ENCODE results near the gene ADCK2.
"Not testable (repeated sequence)": the region's sequence is repeated elsewhere in the genome, so short reads cannot be mapped to it uniquely, and the experiment has no call there.

Gene ADCK2, protein sequence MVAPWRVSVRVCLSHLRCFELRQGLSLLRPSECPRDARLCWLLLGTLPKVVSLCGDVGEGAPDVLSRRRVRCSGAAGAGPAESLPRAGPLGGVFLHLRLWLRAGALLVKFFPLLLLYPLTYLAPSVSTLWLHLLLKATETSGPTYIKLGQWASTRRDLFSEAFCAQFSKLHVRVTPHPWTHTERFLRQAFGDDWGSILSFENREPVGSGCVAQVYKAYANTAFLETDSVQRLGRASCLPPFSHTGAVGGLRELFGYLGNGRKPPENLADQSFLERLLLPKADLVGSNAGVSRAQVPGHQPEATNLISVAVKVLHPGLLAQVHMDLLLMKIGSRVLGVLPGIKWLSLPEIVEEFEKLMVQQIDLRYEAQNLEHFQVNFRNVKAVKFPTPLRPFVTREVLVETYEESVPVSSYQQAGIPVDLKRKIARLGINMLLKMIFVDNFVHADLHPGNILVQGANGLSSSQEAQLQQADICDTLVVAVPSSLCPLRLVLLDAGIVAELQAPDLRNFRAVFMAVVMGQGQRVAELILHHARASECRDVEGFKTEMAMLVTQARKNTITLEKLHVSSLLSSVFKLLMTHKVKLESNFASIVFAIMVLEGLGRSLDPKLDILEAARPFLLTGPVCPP
- 16.3 to 22.9 (median 18.2) reads per million in 4 donors for total RNA-seq

DNA sequence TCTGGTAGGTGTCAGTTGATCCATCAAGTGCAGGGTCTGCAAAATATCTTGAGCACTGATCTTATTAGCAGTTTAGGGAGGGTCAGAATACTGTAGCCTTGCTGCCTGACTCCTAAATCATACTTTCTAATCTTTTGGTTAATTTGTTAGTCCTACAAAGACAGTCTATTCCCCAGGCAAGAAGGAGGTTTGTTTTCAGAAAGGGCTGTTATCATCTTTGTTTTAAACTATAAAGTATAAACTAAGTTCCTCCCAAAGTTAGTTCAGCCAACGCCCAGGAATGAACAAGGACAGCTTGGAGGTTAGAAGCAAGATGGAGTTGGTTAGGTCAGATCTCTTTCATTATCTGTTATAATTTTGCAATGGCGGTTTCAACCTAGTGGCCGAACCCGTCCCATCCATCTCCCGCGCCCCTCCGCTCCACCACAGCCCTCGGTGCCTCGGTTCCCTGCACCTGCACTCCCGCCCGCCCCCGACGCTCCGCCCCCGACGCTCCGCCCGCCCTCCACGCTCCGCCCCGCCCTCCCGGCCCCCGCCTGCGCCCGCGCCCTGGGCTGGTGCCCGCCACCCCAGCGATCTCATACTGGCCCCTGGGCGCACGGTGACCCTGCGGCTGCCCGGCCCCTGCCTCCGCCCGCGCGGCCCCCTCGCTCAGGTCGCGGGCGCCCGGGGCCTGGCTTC lies at the start of gene ADCK2:
Gene ADCK2 (plus strand): TSS at position 564 of the 681 bp plus-strand sequence. CDS start 386 bp downstream, outside the sequence.
- DNase-seq, result peak; percentile 41 to 55 (median 53)

DNA sequence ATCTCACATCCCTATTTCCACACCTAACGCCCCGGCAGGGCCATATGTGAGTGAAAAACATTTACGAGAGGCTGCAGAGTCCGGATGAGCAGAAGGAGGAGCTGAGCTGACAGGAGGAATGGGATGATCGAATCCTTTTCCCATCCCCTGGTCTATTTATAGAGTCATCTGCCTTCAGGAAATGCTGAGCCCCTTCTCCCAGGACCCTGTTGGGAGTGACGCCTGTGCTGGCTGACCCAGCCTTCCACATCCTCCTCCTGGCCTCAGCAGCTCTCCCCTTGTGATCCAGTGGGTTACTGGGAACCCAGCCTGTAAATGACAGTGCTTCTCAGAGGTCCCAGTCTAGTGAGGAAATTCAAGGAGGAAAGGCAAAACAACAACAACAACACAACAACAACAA lies 48.8 kb upstream of the ADCK2 start:
- DNase-seq, result no peak

DNA sequence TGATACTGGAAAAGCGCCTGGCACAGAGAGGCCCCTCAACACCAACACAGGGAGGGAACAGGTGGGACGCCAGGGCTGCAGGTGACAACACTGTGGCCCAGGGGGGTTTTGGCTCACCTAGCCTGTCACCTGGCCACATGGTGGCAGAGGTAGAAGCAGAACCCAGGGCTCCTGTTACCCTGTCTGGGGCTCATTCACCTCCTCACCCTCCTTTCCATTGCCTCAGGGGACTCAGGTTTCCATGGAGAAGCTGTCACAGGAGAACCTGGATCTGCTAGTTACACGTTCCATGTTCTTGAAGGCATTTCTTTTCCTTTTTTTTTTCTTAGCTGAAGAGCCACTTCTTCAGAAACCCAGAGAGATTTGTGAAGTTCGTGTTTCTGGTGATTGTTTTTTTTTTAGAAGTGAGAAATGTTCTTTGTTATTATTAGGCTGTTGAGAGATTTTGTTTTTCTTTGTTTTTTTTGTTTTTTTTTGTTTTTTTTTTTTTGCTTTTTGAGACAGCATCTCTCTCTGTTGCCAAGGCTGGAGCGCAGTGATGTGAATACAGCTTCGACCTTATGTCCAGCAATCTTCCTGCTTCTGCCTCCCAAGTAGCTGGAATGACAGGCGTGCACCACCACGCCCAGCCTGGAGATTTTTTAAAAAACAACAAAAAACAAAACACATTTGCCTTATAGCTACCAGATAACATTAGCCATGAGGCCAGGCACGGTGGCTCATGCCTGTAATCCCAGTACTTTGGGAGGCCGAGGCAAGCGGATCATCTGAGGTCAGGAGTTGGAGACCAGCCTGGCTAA lies 48.2 kb upstream of the ADCK2 start:
- no peak for DNase-seq

DNA sequence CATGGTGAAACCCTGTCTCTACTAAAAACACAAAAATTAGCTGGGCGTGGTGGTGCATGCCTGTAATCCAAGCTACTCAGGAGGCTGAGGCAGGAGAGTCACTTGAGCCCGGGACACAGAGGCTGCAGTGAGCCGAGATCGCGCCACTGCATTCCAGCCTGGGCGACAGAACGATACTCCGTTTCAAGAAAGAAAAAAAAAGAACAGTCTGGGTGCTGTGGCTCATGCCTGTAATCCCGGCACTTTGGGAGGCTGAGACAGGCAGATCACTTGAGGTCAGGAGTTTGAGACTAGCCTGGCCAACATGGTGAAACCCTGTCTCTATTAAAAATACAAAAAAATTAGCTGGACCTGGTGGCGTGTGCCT lies 47.6 kb upstream of the ADCK2 start:
- not testable (repeated sequence) for DNase-seq

DNA sequence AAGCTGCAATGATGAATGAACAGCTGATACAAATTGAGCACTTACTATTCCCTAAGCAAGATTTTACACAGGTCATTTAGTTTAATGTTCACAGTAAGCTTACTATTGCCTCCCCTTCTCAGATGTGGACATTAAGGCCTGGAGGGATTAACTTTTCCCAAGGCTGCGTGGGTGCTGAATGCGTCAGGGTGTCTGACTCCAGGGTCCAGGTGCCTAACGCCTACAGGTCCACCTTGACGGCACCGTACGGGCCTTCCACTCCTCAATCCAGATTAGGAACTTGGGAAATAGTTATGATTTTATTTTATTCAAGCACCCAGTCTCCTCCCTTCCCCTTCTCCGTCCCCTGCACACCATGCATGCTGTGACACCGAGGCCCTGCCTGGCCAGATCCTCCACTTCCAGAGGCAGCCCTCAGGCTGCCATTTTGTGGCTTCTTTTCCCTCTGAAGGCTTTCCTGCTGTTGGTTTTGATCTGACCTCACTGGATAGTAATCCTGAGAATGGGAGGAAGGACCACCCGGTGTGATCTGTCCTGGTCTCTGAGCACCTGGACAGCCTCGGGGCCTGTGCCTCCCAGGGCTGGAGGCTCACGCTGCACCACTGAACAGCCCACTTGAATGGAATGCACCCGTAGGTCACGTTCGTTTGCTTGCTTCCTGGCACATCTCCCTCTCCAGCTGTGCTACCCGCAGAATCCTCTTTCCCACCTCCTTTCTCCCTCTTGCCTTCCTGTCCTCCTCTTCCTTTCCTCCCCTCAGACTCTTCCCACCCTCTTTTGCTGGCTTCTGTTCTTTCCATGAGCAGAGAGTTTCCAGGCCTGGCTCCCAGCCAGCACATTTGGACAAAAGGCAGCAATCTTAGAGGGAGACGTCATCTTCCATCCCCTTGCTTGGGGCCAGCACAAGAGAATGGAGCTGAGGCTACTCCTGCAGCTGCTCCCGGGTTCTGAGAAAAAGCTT lies 46.6 kb upstream of the ADCK2 start:
- DNase-seq, result no peak

DNA sequence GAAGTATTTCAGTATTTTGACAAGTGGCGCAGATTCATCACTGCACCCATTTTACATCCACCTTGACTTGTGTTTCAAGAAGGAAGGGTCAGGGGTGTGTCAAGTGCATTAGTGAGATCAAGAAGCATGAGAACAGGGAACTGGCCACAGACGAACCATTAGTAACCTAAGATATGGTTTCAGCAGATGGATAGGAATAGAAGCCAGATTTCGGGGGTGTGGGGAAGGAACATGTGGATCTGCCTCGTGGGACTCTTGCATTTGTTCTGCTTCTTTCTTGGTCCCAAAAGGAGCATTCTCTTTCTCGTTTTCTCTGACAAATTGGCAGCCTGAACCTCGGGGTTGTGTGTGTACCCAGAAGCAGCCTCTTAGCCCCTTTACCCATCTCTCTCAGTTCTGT lies 41.7 kb upstream of the ADCK2 start:
- DNase-seq, result no peak

DNA sequence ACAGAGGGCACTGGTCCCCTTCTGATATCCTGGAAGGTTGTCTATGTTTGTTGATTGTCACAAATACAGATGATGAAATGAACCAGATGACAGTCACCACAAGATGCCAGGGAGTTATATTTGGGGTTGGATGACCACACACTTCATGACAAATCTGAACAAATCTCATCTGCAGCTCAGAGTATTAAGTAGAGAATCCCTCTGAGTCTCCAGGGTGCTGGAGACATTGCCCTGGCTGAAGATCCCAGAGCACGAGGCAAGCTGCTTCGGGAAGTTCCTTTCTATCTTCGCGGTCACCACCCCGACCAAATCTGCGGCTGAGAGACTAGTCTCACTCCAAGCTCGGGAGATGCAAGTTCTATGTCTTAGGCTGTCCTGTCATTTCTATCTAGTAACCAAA lies 41.1 kb upstream of the ADCK2 start:
- DNase-seq, result no peak

DNA sequence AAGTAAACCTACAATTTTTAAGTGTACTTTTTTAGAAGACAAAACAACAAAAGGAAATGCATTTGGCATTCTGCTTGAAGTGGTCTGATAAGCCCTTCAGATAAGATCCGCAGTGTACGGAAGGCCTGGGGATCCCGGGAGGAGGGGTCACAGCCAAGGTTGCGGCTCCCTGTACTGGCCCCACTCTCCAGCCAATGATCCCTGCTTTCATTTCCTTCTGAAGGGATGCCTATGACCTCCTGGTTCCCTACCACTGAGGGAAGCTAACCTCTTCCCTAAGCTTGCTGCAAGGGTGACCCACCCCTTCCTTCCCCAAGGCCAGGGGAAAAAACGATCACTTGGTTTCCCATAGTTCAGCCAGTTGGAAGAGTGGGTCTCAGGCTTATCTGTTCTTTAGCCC lies 37.4 kb upstream of the ADCK2 start:
- no peak for DNase-seq

DNA sequence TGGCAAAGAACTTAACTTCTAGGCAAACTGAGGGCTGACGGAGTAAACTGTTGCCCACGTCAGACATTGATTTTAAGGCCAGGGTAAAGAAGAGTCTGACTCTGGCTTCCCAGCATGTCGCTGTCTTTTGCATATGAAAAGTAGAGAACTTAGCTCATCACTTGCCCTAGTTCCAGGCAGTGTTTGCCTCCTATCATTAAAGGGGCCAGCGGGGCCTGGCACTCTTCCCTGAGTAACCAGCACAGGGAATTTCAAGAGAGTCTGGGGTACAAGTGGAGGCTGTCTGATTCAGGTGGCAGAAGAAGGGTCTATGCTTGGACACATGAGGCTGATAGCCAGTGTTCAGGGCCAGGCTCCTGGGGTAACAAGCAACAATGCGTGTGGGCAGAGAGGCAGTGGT lies 36.9 kb upstream of the ADCK2 start:
- no peak for DNase-seq

DNA sequence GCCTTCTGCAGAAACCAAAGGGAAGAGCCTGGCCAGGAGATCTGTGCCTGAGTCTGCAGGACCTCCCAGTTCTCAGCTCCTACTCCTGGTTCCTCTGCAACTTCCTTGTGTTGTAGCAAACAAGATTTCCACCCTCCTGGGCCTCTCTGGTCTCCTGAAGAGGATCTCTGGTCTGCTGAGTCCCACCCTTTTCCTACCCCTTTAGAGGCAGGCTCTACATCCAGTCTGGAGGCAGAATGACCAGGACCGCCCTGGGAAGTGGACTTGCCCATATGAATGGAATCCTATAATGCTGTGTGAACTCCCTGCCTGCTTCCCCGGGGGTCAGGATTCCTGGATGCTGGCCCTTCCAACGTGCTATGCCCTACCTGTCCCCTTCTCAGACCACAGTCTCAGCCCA lies 35.3 kb upstream of the ADCK2 start:
- DNase-seq, result no peak

DNA sequence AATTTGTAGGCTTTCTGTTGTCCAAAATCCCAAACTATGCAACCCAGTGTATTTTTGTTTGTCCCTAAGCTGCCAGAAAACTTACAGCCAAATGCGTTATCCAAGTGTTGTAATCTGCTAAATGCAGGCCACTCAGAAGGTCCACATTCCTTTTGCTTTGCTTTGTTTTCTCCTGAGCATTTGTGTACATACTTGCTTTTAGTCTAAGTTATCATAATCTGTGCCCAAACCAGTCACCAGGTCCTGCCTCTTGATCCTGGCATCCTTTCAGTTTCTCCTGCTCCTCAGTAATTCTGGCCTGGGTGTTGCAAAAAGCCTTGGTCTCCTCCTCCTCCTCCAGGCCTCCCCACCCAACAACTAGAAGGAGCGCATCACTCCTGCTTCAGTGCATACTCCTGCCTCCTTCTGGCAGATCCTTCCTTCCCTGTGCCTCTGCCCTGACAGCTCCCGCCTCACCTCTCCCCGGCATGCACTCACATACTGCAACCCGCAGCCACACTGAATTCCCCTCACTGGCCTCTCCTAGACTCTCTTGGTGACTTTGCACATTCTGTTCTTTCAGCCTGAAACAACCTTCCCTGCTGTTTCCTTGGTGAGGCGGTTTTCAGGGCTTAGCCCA lies 34.5 kb upstream of the ADCK2 start:
- no peak for DNase-seq

DNA sequence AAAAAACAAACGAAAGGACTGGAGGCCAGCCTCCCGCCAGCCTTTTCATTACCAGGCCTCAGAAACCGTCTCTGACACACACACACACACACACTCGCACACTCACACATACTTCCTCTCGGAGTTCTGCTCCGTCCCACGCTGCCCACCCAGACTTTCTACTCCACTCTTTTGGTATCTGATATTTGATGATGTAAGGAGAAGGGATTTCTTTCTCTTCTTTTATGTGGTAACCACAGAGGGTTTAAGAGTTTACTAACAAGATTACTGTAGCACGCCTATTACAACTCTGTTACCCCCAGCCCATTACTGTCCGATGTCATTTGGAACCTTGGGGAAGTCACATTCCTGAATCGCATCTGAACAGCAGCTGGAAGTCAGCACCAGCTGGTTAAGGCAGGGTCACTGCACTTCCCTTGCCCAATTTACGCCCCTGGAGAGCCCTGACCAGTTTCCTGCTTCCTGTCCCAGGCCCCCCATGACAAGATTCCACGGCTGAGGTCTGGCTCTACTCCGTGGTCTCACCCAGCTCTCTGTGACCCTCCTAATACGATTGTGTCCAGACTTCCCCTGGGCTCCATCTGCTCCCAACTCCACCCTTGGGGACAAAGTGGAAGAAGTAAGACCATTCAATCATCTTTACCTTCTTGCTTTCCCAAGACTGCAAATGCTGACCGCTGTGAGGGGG lies 33.2 kb upstream of the ADCK2 start:
- DNase-seq, result no peak

DNA sequence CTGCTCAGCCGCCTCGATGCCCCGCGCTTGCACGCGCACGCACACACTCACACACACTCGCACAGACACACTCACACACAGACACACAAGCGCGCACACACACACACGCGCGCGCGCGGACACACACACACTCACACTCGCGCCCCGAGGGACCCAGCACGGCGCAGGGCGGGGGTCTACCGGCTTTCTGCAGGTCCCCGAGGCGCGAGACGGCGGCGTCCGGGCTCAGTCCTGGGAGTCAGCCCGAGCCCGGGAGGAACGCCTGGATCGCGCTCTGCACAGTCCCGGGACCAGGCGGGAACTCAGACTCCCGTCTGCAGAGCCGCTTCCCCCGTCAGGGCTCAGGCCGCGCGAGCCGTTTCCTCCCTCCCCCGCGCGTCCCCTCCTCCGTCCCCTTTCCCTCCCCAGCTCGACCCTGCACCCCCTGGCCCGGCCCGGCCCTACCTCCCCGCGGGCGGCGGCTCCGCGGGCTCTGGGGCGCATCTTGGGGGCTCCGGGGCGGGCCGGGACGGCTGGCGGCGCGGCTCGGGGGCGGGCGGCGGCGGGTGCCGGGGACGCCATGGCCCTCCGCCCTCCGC lies 32.6 kb upstream of the ADCK2 start:
- no peak for DNase-seq

DNA sequence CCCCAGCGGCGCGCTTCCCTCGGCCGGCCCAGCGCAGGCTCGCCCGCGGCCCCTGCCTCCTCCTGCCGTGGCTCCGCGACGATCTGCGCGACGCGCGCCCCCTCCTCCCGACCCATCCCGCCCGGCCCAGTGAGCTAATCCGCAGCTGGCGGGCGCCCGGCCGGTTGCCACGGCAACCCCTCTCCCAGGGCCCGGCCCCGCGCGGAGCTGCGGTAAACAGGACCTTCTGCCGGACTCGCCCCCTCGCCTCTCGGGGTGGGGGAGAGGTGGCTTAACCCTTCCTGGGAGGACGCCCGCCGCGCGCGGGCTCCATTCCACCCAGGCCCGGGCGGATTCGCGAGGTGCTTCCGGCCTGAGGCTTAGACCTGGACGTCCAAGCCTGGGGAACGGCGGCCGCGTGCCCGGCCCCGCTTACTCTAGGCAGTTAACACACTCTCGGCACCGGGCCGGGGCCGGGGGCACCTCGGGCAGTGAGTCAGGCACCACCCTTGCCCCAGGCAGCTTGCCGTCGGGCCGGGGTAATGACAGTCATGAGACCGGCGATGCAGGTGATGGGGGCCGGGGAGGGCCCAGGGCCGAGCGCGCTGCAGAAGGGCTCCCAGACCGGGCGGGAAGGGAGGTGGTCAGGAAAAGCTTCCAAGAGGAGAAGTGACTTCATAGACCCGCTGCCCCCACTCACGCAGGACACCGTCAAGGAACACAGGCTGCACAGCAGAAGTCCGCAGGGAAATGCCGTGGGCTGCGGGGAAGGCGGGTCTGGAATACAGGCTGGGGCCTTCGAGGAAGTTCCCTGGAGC lies 31.8 kb upstream of the ADCK2 start, which contains the start of gene DENND2A:
Gene DENND2A (minus strand): TSS at position 87 of the 797 bp plus-strand sequence. CDS start 38,416 bp downstream, outside the sequence.
- DNase-seq, result no peak

DNA sequence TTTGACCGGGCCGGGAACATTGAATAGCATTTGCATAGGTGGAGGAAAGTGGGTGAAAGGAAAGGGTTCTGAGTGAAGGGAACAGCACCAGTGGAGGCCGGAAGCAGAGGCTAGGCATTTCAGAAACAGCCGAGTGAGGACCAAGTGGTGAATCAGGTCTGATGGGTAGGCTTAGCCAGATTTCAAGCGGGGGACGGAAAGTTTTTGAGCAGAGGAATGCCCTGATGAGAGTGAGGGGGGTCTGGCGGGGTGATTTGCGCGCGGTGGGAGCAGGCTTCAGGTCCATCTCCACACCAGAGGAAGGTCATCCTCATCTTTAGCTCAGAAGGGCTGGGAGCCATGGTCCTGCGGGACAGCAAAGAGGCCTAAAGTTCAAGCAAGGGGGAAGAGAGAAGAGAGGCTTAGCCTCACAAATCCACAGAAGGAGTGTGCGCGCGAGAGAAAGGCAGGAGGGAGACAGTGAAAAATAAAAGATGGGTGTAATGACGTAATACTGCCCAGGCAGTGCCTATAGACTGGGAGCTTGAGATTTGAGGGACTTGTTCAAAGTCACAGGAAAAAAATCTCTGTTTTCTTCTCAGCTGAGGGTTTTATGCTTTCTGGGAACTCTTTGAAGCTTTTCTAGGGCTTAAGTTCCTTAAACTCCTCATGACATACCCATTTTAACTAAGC lies 31.1 kb upstream of the ADCK2 start:
- no peak for DNase-seq

DNA sequence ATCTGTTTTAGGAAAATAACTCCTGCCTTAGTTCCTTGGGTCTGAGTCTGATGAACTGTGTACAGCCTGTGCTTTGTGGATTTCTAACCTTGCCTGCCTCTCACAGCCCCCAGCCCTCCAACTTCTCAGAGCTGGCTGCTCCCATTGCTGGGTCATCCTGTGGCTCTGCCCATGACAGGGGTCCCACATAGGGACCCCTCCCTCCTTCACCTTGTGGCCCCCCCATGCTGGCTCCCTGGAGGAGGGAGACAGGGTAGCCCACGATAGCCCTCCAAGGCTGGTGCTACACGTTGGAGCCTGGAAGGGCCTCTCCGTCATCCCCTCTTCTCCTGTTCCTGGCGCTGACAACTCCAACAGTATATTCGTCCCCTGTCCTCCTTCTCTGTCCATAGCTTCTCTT lies 29.3 kb upstream of the ADCK2 start:
- DNase-seq, result no peak

DNA sequence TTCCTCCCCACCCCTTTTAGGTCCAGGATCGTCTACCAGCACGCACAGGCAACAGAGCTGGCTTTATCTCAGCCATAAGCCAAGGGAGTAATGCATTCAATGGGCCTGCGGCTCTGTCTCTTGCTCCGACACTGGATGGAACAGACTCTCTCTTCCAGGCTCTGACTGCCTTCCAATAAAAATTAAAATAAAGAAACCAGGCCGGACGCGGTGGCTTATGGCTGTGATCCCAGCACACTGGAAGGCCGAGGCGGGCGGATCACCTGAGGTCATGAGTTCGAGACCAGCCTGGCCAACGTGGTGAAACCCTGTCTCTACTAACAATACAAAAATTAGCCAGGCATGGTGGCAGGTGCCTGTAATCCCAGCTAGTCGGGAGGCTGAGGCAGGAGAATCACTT lies 28.0 kb upstream of the ADCK2 start:
- DNase-seq, result not testable (repeated sequence)

DNA sequence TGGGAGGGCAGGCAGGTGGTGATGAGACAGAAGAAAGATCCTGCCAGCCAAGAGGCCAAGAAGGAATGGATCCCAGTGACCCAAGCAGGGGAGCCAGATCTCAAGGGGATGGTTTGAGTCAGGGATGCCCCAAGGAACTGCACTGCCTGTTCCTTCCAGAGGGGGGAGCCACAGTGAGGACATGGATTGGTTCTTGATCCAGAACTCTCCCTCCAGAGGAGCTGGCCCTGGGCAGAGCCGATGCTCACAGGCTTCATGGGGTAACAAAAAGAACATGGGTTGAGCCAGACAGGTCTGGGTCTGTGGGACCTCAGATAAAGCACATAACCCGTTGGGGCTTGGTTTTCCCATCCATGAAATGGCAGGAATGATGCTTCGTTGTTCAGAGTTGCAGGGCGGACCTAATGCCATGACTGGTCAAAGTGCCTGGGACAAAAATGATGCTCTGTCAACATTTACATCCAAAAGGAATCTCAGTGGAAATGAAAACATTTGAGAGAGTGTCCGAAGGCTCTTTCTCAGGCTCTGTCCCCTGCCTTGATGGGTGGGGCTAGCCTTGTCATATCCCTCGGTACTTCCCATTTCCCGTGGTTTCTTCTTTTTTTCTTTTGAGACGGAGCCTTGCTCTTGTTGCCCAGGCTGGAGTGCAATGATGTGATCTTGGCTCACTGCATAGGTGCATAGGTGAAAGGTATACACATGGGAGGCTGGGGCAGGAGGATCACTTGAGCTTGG lies 27.4 kb upstream of the ADCK2 start:
- DNase-seq, result no peak

All from T-helper 1 cell (primary cell).